Skeletal muscle satellite cell (primary cell): ENCODE data around the gene CALD1.
A peak's percentile ranks its signal among the peaks of the same experiment; 100 is the strongest.
"Not testable (repeated sequence)": the region's sequence is repeated elsewhere in the genome, so short reads cannot be mapped to it uniquely, and the experiment has no call there.

Experiments used
- H3K27me3 ChIP-seq: 2 replicates; pipeline ENCODE4 v1.7.0; 2013; ENCODE audit warnings: low read length; ENCODE audit not compliant: control insufficient read depth, insufficient read depth
- H3K36me3 ChIP-seq: 2 replicates; pipeline ENCODE4 v1.7.0; 2013; ENCODE audit warnings: mild to moderate bottlenecking, control low read depth, low read length; ENCODE audit not compliant: insufficient read depth
- H3K4me1 ChIP-seq: 2 replicates; pipeline ENCODE4 v1.7.0; 2013; ENCODE audit warnings: low read length; ENCODE audit not compliant: control insufficient read depth, insufficient read depth
- H3K4me2 ChIP-seq: 2 replicates; pipeline ENCODE4 v1.7.0; 2013; ENCODE audit warnings: mild to moderate bottlenecking, low read length
- H3K4me3 ChIP-seq: 2 replicates; pipeline ENCODE4 v1.7.0; 2013; ENCODE audit warnings: low read length
- H3K9ac ChIP-seq: 2 replicates; pipeline ENCODE4 v1.7.0; 2013; ENCODE audit warnings: mild to moderate bottlenecking, low read depth, low read length, moderate library complexity
- H3K9me3 ChIP-seq: replicated peaks from 2 replicates; pipeline ENCODE4 v1.7.0; 2013; ENCODE audit warnings: mild to moderate bottlenecking, control low read depth, low read length

CALD1 gene

GRCh38 chr7:134947831-134948230 lies 168.4 kb downstream of the CALD1 start:
- H3K4me2 ChIP-seq = no peak overlapping the region
- no peak overlapping the region for H3K4me3 ChIP-seq
- H3K27me3 ChIP-seq = no peaks in the 10 kb centered on the region
- H3K36me3 ChIP-seq = peaks cover 73% of the 10 kb centered on the region
- H3K9ac ChIP-seq = no peak overlapping the region
- H3K4me1 ChIP-seq = peaks cover 14% of the 10 kb centered on the region
- H3K9me3 ChIP-seq = no peaks in the 10 kb centered on the region

GRCh38 chr7:134948246-134948645 lies 168.8 kb downstream of the CALD1 start:
- H3K36me3 ChIP-seq = peaks cover 77% of the 10 kb centered on the region
- peaks cover 14% of the 10 kb centered on the region for H3K4me1 ChIP-seq
- H3K9ac ChIP-seq = no peak overlapping the region
- no peak overlapping the region for H3K4me2 ChIP-seq
- H3K4me3 ChIP-seq = no peak overlapping the region
- H3K27me3 ChIP-seq = no peaks in the 10 kb centered on the region
- no peaks in the 10 kb centered on the region for H3K9me3 ChIP-seq

GRCh38 chr7:134948736-134949135 lies 169.3 kb downstream of the CALD1 start:
- peaks cover 80% of the 10 kb centered on the region for H3K36me3 ChIP-seq
- H3K4me1 ChIP-seq = peaks cover 14% of the 10 kb centered on the region
- no peaks in the 10 kb centered on the region for H3K9me3 ChIP-seq
- H3K27me3 ChIP-seq = no peaks in the 10 kb centered on the region
- no peak overlapping the region for H3K4me2 ChIP-seq
- peak overlapping the region; percentile 53 for H3K9ac ChIP-seq
- no peak overlapping the region for H3K4me3 ChIP-seq

- Histone ChIP-seq H3K9me3 (no peaks in the 10 kb centered on the region), H3K36me3 (peaks cover 84% of the 10 kb centered on the region), H3K4me1 (peaks cover 14% of the 10 kb centered on the region), H3K4me3 (no peak overlapping the region), H3K9ac (peak overlapping the region; percentile 53), H3K4me2 (no peak overlapping the region), H3K27me3 (no peaks in the 10 kb centered on the region)
These were observed 169.7 kb downstream of the CALD1 start for GRCh38 chr7:134949171-134949570.

- Histone ChIP-seq H3K36me3 (peaks cover 87% of the 10 kb centered on the region), H3K4me1 (no peaks in the 10 kb centered on the region), H3K4me2 (no peak overlapping the region), H3K9me3 (no peaks in the 10 kb centered on the region), H3K9ac (no peak overlapping the region), H3K27me3 (no peaks in the 10 kb centered on the region), H3K4me3 (no peak overlapping the region)
These were observed 175.0 kb downstream of the CALD1 start for GRCh38 chr7:134954197-134955082.

- H3K4me2 ChIP-seq = no peak overlapping the region
- H3K36me3 ChIP-seq = peaks cover 87% of the 10 kb centered on the region
- no peak overlapping the region for H3K4me3 ChIP-seq
- H3K4me1 ChIP-seq = no peaks in the 10 kb centered on the region
- no peaks in the 10 kb centered on the region for H3K9me3 ChIP-seq
- no peak overlapping the region for H3K9ac ChIP-seq
- no peaks in the 10 kb centered on the region for H3K27me3 ChIP-seq
These were observed 177.6 kb downstream of the CALD1 start for GRCh38 chr7:134957005-134957404.

- no peak overlapping the region for H3K9ac ChIP-seq
- no peaks in the 10 kb centered on the region for H3K27me3 ChIP-seq
- H3K4me2 ChIP-seq = no peak overlapping the region
- H3K4me3 ChIP-seq = no peak overlapping the region
- H3K4me1 ChIP-seq = no peaks in the 10 kb centered on the region
- no peaks in the 10 kb centered on the region for H3K9me3 ChIP-seq
- H3K36me3 ChIP-seq = peaks cover 92% of the 10 kb centered on the region
These were observed 180.4 kb downstream of the CALD1 start for GRCh38 chr7:134959810-134960209.

- H3K4me2 ChIP-seq = no peak overlapping the region
- H3K36me3 ChIP-seq = peaks cover 95% of the 10 kb centered on the region
- H3K4me1 ChIP-seq = no peaks in the 10 kb centered on the region
- H3K9ac ChIP-seq = no peak overlapping the region
- no peaks in the 10 kb centered on the region for H3K27me3 ChIP-seq
- no peaks in the 10 kb centered on the region for H3K9me3 ChIP-seq
- H3K4me3 ChIP-seq = no peak overlapping the region
These were observed 182.9 kb downstream of the CALD1 start for GRCh38 chr7:134962270-134962780.

GRCh38 chr7:134963036-134963435 lies 183.6 kb downstream of the CALD1 start:
- no peaks in the 10 kb centered on the region for H3K27me3 ChIP-seq
- H3K9ac ChIP-seq = no peak overlapping the region
- no peaks in the 10 kb centered on the region for H3K9me3 ChIP-seq
- H3K4me2 ChIP-seq = no peak overlapping the region
- H3K4me3 ChIP-seq = no peak overlapping the region
- peaks cover 91% of the 10 kb centered on the region for H3K36me3 ChIP-seq
- H3K4me1 ChIP-seq = no peaks in the 10 kb centered on the region

- Histone ChIP-seq H3K4me3 (no peak overlapping the region), H3K9ac (no peak overlapping the region), H3K4me2 (no peak overlapping the region), H3K27me3 (no peaks in the 10 kb centered on the region), H3K9me3 (no peaks in the 10 kb centered on the region), H3K36me3 (peaks cover 72% of the 10 kb centered on the region), H3K4me1 (no peaks in the 10 kb centered on the region)
These were observed 187.3 kb downstream of the CALD1 start for GRCh38 chr7:134966691-134967090.

- H3K36me3 ChIP-seq = peaks cover 59% of the 10 kb centered on the region
- H3K27me3 ChIP-seq = no peaks in the 10 kb centered on the region
- no peak overlapping the region for H3K4me2 ChIP-seq
- H3K9ac ChIP-seq = no peak overlapping the region
- no peak overlapping the region for H3K4me3 ChIP-seq
- no peaks in the 10 kb centered on the region for H3K9me3 ChIP-seq
- H3K4me1 ChIP-seq = no peaks in the 10 kb centered on the region
These were observed 188.7 kb downstream of the CALD1 start for GRCh38 chr7:134968110-134968509.

- H3K27me3 ChIP-seq, H3K36me3 ChIP-seq, H3K4me1 ChIP-seq, H3K9ac ChIP-seq, H3K9me3 ChIP-seq, H3K4me2 ChIP-seq, H3K4me3 ChIP-seq: not testable (repeated sequence)
These were observed 202.2 kb downstream of the CALD1 start for GRCh38 chr7:134981645-134982044.
